Neural progenitor cell (in vitro differentiated cells): Measurements from ENCODE around the gene ARF1. TPM values are rescaled to one million over a fixed set of nuclear protein-coding genes. Genes with fewer than 3 reads are reported as not detected.
A peak's percentile ranks its signal among the peaks of the same experiment; 100 is the strongest.

Experiments used
- DNase-seq: peaks from one replicate; pipeline ENCODE4 v3.0.0-alpha.2; 2016; ENCODE audit warnings: low spot score
- H2AFZ ChIP-seq: fragments of 200-600 bp; sonication (generic); replicated peaks from 2 replicates; pipeline ENCODE4 v1.6.1; 2016; ENCODE audit warnings: antibody characterized with exemption
- H3F3A ChIP-seq: fragments of 200-600 bp; sonication (generic); 2 replicates; pipeline ENCODE4 v1.6.1; 2016; ENCODE audit warnings: antibody characterized with exemption, low read depth
- H3K27ac ChIP-seq: fragments of 200-600 bp; sonication (generic); 2 replicates; pipeline ENCODE4 v1.5.1; 2016; ENCODE audit warnings: mild to moderate bottlenecking
- H3K27me3 ChIP-seq: fragments of 200-600 bp; sonication (generic); 2 replicates; pipeline ENCODE4 v1.6.1; 2016; ENCODE audit warnings: mild to moderate bottlenecking, moderate library complexity
- H3K36me3 ChIP-seq: fragments of 200-600 bp; sonication (generic); 2 replicates; pipeline ENCODE4 v1.5.1; 2016
- H3K4me1 ChIP-seq: fragments of 200-600 bp; sonication (generic); 2 replicates; pipeline ENCODE4 v1.6.1; 2016; ENCODE audit warnings: mixed run types
- H3K4me2 ChIP-seq: fragments of 200-600 bp; sonication (generic); 2 replicates; pipeline ENCODE4 v1.6.1; 2016
- H3K4me3 ChIP-seq: fragments of 200-600 bp; sonication (generic); 2 replicates; pipeline ENCODE4 v1.5.1; 2016
- H3K79me2 ChIP-seq: fragments of 200-600 bp; sonication (generic); 2 replicates; pipeline ENCODE4 v1.6.1; 2016; ENCODE audit warnings: low read depth
- H3K9ac ChIP-seq: fragments of 200-600 bp; sonication (generic); 2 replicates; pipeline ENCODE4 v1.6.1; 2016
- H3K9me3 ChIP-seq: fragments of 200-600 bp; sonication (generic); 2 replicates; pipeline ENCODE4 v1.5.1; 2016; ENCODE audit warnings: low read depth
- H4K20me1 ChIP-seq: fragments of 200-600 bp; sonication (generic); 2 replicates; pipeline ENCODE4 v1.6.1; 2016; ENCODE audit warnings: low read depth
- H3K27ac Mint-ChIP-seq: 3 replicates; pipeline ENCODE4 v1.8.0; 2021; ENCODE audit warnings: mixed read lengths
- H3K27me3 Mint-ChIP-seq: 2 replicates; pipeline ENCODE4 v1.8.0; 2022; ENCODE audit warnings: low read depth, mild to moderate bottlenecking, inconsistent platforms, moderate library complexity, mixed read lengths; ENCODE audit not compliant: insufficient read depth
- H3K36me3 Mint-ChIP-seq: 3 replicates; pipeline ENCODE4 v1.8.0; 2021; ENCODE audit warnings: mixed read lengths
- H3K4me1 Mint-ChIP-seq: 3 replicates; pipeline ENCODE4 v1.8.0; 2021; ENCODE audit warnings: mixed read lengths
- H3K4me3 Mint-ChIP-seq: 3 replicates; pipeline ENCODE4 v1.8.0; 2021; ENCODE audit warnings: mild to moderate bottlenecking, moderate library complexity, mixed read lengths
- H3K9me3 Mint-ChIP-seq: 3 replicates; pipeline ENCODE4 v1.8.0; 2020; ENCODE audit warnings: mixed read lengths
- CTCF ChIP-seq: fragments of 200-600 bp; sonication (generic); IDR thresholded peaks from 2 replicates; pipeline ENCODE4 v1.5.1; 2017; ENCODE audit warnings: antibody characterized with exemption, mild to moderate bottlenecking
- EZH2 ChIP-seq: fragments of 200-600 bp; sonication (generic); IDR thresholded peaks from 2 replicates; pipeline ENCODE4 v1.6.1; 2017; ENCODE audit warnings: antibody characterized with exemption, mild to moderate bottlenecking, moderate library complexity
- EZH2phosphoT487 ChIP-seq: fragments of 200-600 bp; sonication (generic); IDR thresholded peaks from 2 replicates; pipeline ENCODE4 v1.6.1; 2017; ENCODE audit warnings: antibody characterized with exemption
- total RNA-seq: library from RNA; depleted of rRNA; stranded (reverse); fragments of >200 nt; gene quantifications from 2 replicates; pipeline ENCODE4 v1.2.3, GENCODE V29; 2015; ENCODE audit warnings: low replicate concordance

Gene ARF1
- total RNA-seq, 1 donor from 2014 or later = 95.1 TPM

- Histone ChIP-seq H3F3A (peaks cover 16% of the 10 kb centered on the region), H4K20me1 (peaks cover 52% of the 10 kb centered on the region), H3K4me2 (no peak overlapping the region), H3K27ac (no peak overlapping the region), H3K36me3 (no peaks in the 10 kb centered on the region), H3K9me3 (no peaks in the 10 kb centered on the region), H3K27me3 (no peaks in the 10 kb centered on the region), H2AFZ (no peak overlapping the region), H3K9ac (no peak overlapping the region), H3K4me1 (peaks cover 8% of the 10 kb centered on the region), H3K79me2 (peaks cover 46% of the 10 kb centered on the region), H3K4me3 (no peak overlapping the region)
- Mint-ChIP-seq H3K27ac (no peak overlapping the region), H3K4me1 (peaks cover 23% of the 10 kb centered on the region), H3K36me3 (peaks cover 44% of the 10 kb centered on the region), H3K27me3 (peaks cover 6% of the 10 kb centered on the region), H3K9me3 (peaks cover 15% of the 10 kb centered on the region), H3K4me3 (no peak overlapping the region)
- no peak for DNase-seq
- TF ChIP-seq EZH2 = no peak
- TF ChIP-seq EZH2phosphoT487 = no peak
- no peak for TF ChIP-seq CTCF
Observed at GRCh38 chr1:228099331-228099732, 16.8 kb downstream of the ARF1 start.

GRCh38 chr1:228100822-228101613 is 18.5 kb downstream of the ARF1 start:
- H3K79me2 ChIP-seq = peaks cover 29% of the 10 kb centered on the region
- no peak for DNase-seq
- H3K27ac Mint-ChIP-seq = no peak overlapping the region

GRCh38 chr1:228101614-228101993 is 19.1 kb downstream of the ARF1 start:
- Mint-ChIP-seq H3K4me3 (peak overlapping the region; percentile 83), H3K4me1 (peaks cover 21% of the 10 kb centered on the region), H3K36me3 (peaks cover 23% of the 10 kb centered on the region), H3K9me3 (no peaks in the 10 kb centered on the region), H3K27me3 (peaks cover 8% of the 10 kb centered on the region), H3K27ac (no peak overlapping the region)
- H3K27ac ChIP-seq = no peak overlapping the region
- peak overlapping the region; percentile 94 for H3K4me2 ChIP-seq
- no peak overlapping the region for H3K9ac ChIP-seq
- no peak overlapping the region for H2AFZ ChIP-seq
- no peak for TF ChIP-seq EZH2phosphoT487
- TF ChIP-seq CTCF = no peak
- TF ChIP-seq EZH2 = no peak
- no peaks in the 10 kb centered on the region for H3K36me3 ChIP-seq
- peak overlapping the region; percentile 70 for H3K4me3 ChIP-seq
- peaks cover 8% of the 10 kb centered on the region for H3K4me1 ChIP-seq
- no peak for DNase-seq
- H3K9me3 ChIP-seq = no peaks in the 10 kb centered on the region
- peaks cover 41% of the 10 kb centered on the region for H4K20me1 ChIP-seq
- peaks cover 21% of the 10 kb centered on the region for H3F3A ChIP-seq
- H3K79me2 ChIP-seq = peaks cover 23% of the 10 kb centered on the region
- H3K27me3 ChIP-seq = no peaks in the 10 kb centered on the region

More at GRCh38 chr1:228100822-228101613, 18.5 kb downstream of the ARF1 start:
- Histone ChIP-seq H3K9me3 (no peaks in the 10 kb centered on the region), H3K4me1 (peaks cover 8% of the 10 kb centered on the region), H3K27ac (no peak overlapping the region), H3K9ac (no peak overlapping the region), H3K4me2 (no peak overlapping the region), H2AFZ (no peak overlapping the region), H3K27me3 (no peaks in the 10 kb centered on the region), H3F3A (peaks cover 21% of the 10 kb centered on the region), H3K4me3 (no peak overlapping the region), H3K36me3 (no peaks in the 10 kb centered on the region), H4K20me1 (peaks cover 47% of the 10 kb centered on the region)
- TF ChIP-seq EZH2phosphoT487 = no peak
- TF ChIP-seq EZH2 = no peak
- no peak for TF ChIP-seq CTCF
- H3K27me3 Mint-ChIP-seq = peaks cover 8% of the 10 kb centered on the region
- peaks cover 28% of the 10 kb centered on the region for H3K36me3 Mint-ChIP-seq
- H3K4me3 Mint-ChIP-seq = peak overlapping the region; percentile 83
- no peaks in the 10 kb centered on the region for H3K9me3 Mint-ChIP-seq
- peaks cover 21% of the 10 kb centered on the region for H3K4me1 Mint-ChIP-seq
